GM12878 (cell line): ENCODE data around the gene DOLPP1.

ENCODE experiments used
- CEBPB ChIP-seq, 2 experiments: fragments of 150-350 bp in 1 of 2; IDR thresholded peaks; 2 replicates each; pipeline ENCODE4 v1.6.1; 2012 to 2014; ENCODE audit warnings: low read depth in 2 of 2, low read length in 2 of 2, borderline replicate concordance in 1 of 2, inconsistent platforms in 1 of 2
- CTCF ChIP-seq, 3 experiments: IDR thresholded peaks in 2 of 3; conservative IDR thresholded peaks in 1 of 3; 2 replicates each; pipeline ENCODE4 v1.5.1; 2011; ENCODE audit warnings: low read depth in 3 of 3, low read length in 3 of 3, mild to moderate bottlenecking in 3 of 3, control low read depth in 2 of 3, moderate library complexity in 2 of 3, inconsistent platforms in 1 of 3, mixed read lengths in 1 of 3; ENCODE audit not compliant: control insufficient read depth in 2 of 3, insufficient read depth in 1 of 3; ENCODE audit errors: extremely low read depth in 1 of 3
- EGR1 ChIP-seq, 2 experiments: IDR thresholded peaks; 1 replicate in 1 of 2; 2 replicates in 1 of 2; pipeline ENCODE4 v1.6.1; 2011 to 2012; ENCODE audit warnings: low read depth in 2 of 2, low read length in 2 of 2, borderline replicate concordance in 1 of 2, mild to moderate bottlenecking in 1 of 2, moderate library complexity in 1 of 2
- ETV6 ChIP-seq, 2 experiments: fragments of 450-650 bp in 1 of 2; IDR thresholded peaks in 1 of 2; conservative IDR thresholded peaks in 1 of 2; 2 replicates each; pipeline ENCODE4 v1.6.1; 2014; ENCODE audit warnings: antibody characterized with exemption in 1 of 2, borderline replicate concordance in 1 of 2, low read depth in 1 of 2, mild to moderate bottlenecking in 1 of 2, moderate library complexity in 1 of 2
- FOXM1 ChIP-seq: IDR thresholded peaks from 2 replicates; pipeline ENCODE4 v1.6.1; 2012; ENCODE audit warnings: low read depth, mild to moderate bottlenecking, inconsistent platforms, low read length, moderate library complexity
- HDAC2 ChIP-seq: fragments of 200-600 bp; sonication (generic); IDR thresholded peaks from 2 replicates; pipeline ENCODE4 v1.6.1; 2017
- JUND ChIP-seq: IDR thresholded peaks from 2 replicates; pipeline ENCODE4 v1.6.1; 2012; ENCODE audit warnings: low read depth, mild to moderate bottlenecking, low read length, improper control_type of control experiment, moderate library complexity
- KLF5 ChIP-seq: fragments of 450-650 bp; IDR thresholded peaks from 2 replicates; pipeline ENCODE4 v1.6.1; 2014; ENCODE audit warnings: mild to moderate bottlenecking; ENCODE audit not compliant: partially characterized antibody
- RBBP5 ChIP-seq: fragments of 200-600 bp; sonication (generic); conservative IDR thresholded peaks from 2 replicates; pipeline ENCODE4 v1.6.1; 2016
- YY1 ChIP-seq: IDR thresholded peaks from 2 replicates; pipeline ENCODE4 v1.6.1; 2011; ENCODE audit warnings: low read depth, mild to moderate bottlenecking, low read length
- ZNF24 ChIP-seq: fragments of 450-650 bp; IDR thresholded peaks from 2 replicates; pipeline ENCODE4 v1.6.1; 2017; ENCODE audit warnings: antibody characterized with exemption, mild to moderate bottlenecking
- ZNF384 ChIP-seq: IDR thresholded peaks from 2 replicates; pipeline ENCODE4 v1.6.1; 2012; ENCODE audit warnings: low read depth, mild to moderate bottlenecking, low read length, improper control_type of control experiment, borderline replicate concordance
- TF ChIP-seq, protein P1 (sequence below): fragments of 450-650 bp; formaldehyde crosslinking; IDR thresholded peaks from 2 replicates; pipeline ENCODE4 v1.5.0; 2022; ENCODE audit warnings: mild to moderate bottlenecking, missing genetic modification characterization

DNA sequence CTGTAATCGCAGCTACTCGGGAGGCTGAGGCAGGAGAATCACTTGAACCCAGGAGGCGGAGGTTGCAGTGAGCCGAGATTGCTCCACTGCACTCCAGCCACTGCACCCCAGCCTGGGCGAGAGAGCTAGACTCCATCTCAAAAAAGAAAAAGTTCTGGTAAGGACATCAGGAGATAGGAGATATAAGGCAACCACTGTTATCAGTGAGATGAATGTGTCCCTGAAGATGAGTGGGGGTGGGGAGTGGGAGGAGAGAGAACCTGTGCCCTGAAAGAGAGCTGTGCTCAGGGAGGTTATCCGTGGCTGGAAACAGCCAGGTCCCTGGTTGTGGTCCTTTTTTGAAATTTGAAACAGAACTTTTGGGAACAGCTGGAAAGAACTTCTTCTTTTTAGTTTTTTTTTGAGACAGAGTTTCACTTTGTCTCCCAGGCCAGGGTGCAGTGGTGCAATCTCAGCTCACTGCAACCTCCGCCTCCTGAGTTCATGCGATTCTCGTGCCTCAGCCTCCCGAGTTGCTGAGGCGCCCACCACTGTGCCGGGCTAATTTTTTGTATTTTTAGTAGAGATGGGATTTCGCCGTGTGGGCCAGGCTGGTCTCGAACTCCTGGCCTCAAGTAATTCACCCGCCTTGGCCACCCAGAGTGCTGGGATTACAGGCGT lies 32.9 kb downstream of the DOLPP1 start:
- TF ChIP-seq CEBPB (IDR thresholded peaks at IDR 0.05; ENCODE audit: borderline replicate concordance in 1 of 2, low read depth in 2 of 2, low read length in 2 of 2), result no peak
- TF ChIP-seq, protein P1, sequence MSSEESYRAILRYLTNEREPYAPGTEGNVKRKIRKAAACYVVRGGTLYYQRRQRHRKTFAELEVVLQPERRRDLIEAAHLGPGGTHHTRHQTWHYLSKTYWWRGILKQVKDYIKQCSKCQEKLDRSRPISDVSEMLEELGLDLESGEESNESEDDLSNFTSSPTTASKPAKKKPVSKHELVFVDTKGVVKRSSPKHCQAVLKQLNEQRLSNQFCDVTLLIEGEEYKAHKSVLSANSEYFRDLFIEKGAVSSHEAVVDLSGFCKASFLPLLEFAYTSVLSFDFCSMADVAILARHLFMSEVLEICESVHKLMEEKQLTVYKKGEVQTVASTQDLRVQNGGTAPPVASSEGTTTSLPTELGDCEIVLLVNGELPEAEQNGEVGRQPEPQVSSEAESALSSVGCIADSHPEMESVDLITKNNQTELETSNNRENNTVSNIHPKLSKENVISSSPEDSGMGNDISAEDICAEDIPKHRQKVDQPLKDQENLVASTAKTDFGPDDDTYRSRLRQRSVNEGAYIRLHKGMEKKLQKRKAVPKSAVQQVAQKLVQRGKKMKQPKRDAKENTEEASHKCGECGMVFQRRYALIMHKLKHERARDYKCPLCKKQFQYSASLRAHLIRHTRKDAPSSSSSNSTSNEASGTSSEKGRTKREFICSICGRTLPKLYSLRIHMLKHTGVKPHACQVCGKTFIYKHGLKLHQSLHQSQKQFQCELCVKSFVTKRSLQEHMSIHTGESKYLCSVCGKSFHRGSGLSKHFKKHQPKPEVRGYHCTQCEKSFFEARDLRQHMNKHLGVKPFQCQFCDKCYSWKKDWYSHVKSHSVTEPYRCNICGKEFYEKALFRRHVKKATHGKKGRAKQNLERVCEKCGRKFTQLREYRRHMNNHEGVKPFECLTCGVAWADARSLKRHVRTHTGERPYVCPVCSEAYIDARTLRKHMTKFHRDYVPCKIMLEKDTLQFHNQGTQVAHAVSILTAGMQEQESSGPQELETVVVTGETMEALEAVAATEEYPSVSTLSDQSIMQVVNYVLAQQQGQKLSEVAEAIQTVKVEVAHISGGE (CRISPR knock-in tag), result no peak
- TF ChIP-seq YY1, result no peak
- TF ChIP-seq JUND, result no peak
- TF ChIP-seq ZNF384, result no peak
- TF ChIP-seq EGR1 (IDR thresholded peaks at IDR 0.05; ENCODE audit: borderline replicate concordance in 1 of 2, low read depth in 2 of 2, low read length in 2 of 2), result no peak
- no peak for TF ChIP-seq HDAC2
- no peak for TF ChIP-seq FOXM1
- TF ChIP-seq KLF5, result no peak
- no peak for TF ChIP-seq ZNF24
- TF ChIP-seq RBBP5, result no peak
- no peak for TF ChIP-seq ETV6 (conservative IDR thresholded peaks at IDR 0.05 in 1 of 2, IDR thresholded peaks at IDR 0.05 in 1 of 2; ENCODE audit: borderline replicate concordance in 1 of 2, low read depth in 1 of 2)
- no peak for TF ChIP-seq CTCF (IDR thresholded peaks at IDR 0.05 in 2 of 3, conservative IDR thresholded peaks at IDR 0.05 in 1 of 3; ENCODE audit: control insufficient read depth in 2 of 3, extremely low read depth in 1 of 3, insufficient read depth in 1 of 3, low read depth in 3 of 3, low read length in 3 of 3)
